ENCODE measurements around the gene GPR137.

GPR137 gene

GRCh38 chr11:64253481-64253880 lies 32.2 kb upstream of the GPR137 start:
- no peak overlapping the region for H3K4me3 ChIP-seq (ENCODE audit: low read depth, low read length)
- no peak for DNase-seq (ENCODE audit: low read depth)

GRCh38 chr11:64254326-64254725 lies 31.3 kb upstream of the GPR137 start:
- H3K4me3 ChIP-seq (ENCODE audit: low read depth, low read length): no peak overlapping the region
- TF ChIP-seq, protein P1, sequence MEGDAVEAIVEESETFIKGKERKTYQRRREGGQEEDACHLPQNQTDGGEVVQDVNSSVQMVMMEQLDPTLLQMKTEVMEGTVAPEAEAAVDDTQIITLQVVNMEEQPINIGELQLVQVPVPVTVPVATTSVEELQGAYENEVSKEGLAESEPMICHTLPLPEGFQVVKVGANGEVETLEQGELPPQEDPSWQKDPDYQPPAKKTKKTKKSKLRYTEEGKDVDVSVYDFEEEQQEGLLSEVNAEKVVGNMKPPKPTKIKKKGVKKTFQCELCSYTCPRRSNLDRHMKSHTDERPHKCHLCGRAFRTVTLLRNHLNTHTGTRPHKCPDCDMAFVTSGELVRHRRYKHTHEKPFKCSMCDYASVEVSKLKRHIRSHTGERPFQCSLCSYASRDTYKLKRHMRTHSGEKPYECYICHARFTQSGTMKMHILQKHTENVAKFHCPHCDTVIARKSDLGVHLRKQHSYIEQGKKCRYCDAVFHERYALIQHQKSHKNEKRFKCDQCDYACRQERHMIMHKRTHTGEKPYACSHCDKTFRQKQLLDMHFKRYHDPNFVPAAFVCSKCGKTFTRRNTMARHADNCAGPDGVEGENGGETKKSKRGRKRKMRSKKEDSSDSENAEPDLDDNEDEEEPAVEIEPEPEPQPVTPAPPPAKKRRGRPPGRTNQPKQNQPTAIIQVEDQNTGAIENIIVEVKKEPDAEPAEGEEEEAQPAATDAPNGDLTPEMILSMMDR (IDR thresholded peaks at IDR 0.05; ENCODE audit: control insufficient read depth, extremely low read depth, insufficient read depth): no peak
- no peak for DNase-seq (ENCODE audit: low read depth)

More at GRCh38 chr11:64253481-64253880, 32.2 kb upstream of the GPR137 start:
- TF ChIP-seq, protein P1 (IDR thresholded peaks at IDR 0.05; ENCODE audit: control insufficient read depth, extremely low read depth, insufficient read depth): no peak

DNA sequence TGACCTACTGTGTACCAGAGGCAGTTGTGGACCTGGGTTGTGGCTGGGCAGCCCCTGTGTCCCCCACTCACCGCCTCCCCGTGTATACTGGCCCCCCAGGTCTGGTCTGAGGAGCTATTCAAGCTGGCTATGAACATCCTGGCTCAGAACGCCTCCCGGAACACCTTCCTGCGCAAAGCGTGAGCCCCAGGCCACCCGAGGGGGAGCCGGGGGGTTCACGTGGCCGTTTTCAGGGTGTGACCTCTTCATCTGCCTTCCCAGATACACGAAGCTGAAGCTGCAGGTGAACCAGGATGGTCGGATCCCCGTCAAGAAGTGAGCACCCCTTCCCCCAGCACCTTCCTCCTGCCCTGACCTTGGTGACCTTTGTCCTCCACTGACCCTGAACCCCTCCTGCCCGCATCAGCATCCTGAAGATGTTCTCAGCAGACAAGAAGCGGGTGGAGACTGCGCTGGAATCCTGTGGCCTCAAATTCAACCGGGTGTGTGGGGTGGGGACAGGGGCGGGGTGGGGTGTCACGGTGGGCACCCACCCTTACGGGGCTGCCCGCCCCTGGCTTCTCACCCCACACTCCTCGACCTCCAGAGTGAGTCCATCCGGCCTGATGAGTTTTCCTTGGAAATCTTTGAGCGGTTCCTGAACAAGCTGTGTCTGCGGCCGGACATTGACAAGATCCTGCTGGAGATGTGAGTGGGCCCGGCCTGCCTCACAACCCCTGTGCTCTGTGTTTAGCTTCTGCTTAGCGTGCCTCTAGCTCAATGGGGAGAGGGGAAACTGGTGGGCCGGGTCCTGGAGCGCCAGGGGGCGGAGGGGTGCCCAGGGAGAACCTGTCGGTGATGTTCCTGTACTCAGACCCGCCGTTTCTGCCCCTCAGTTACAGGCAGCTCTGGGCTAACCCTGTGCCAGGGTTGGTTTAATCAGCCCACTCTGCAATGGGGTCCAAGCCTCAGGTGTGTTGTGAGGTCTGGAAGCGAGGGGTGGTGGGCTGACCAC lies 30.2 kb upstream of the GPR137 start:
- no peak overlapping the region for H3K4me3 ChIP-seq (ENCODE audit: low read depth, low read length)
- no peak for DNase-seq (ENCODE audit: low read depth)
- TF ChIP-seq, protein P1 (IDR thresholded peaks at IDR 0.05; ENCODE audit: control insufficient read depth, extremely low read depth, insufficient read depth): no peak

GRCh38 chr11:64256300-64256699 lies 29.3 kb upstream of the GPR137 start:
- H3K4me3 ChIP-seq (ENCODE audit: low read depth, low read length): no peak overlapping the region
- TF ChIP-seq, protein P1 (IDR thresholded peaks at IDR 0.05; ENCODE audit: control insufficient read depth, extremely low read depth, insufficient read depth): no peak
- DNase-seq (ENCODE audit: low read depth): no peak

DNA sequence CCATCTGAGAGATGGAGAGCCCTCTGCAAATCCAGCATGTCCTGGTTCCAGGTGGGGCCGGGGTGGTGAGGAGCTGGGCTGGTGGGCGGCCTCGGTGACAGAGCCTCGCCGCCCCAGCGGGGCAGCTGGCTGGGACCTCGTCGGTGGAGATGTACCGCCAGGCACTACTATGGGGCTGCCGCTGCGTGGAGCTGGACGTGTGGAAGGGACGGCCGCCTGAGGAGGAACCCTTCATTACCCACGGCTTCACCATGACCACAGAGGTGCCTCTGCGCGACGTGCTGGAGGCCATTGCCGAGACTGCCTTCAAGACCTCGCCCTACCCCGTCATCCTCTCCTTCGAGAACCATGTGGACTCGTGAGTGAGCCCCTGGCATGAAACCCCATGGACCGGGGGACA lies 27.3 kb upstream of the GPR137 start:
- DNase-seq (ENCODE audit: low read depth): no peak
- TF ChIP-seq, protein P1 (IDR thresholded peaks at IDR 0.05; ENCODE audit: control insufficient read depth, extremely low read depth, insufficient read depth): no peak
- H3K4me3 ChIP-seq (ENCODE audit: low read depth, low read length): no peak overlapping the region

GRCh38 chr11:64258946-64259532 lies 26.6 kb upstream of the GPR137 start:
- no peak overlapping the region for H3K4me3 ChIP-seq (ENCODE audit: low read depth, low read length)
- TF ChIP-seq, protein P1 (IDR thresholded peaks at IDR 0.05; ENCODE audit: control insufficient read depth, extremely low read depth, insufficient read depth): no peak
- no peak for DNase-seq (ENCODE audit: low read depth)
